ENCODE results near the gene BTBD19.
"Not testable (repeated sequence)": the region's sequence is repeated elsewhere in the genome, so short reads cannot be mapped to it uniquely, and the experiment has no call there.

The BTBD19 gene

GRCh38 chr1:44808063-44808937, at the start of gene BTBD19:
Gene BTBD19, plus strand, starts transcription at chr1:44808523. Its CDS starts 298 bp downstream, at chr1:44808821.
- peak; percentile 67 to 69 for DNase-seq (ENCODE audit: low read depth in 2 of 2)

- DNase-seq (ENCODE audit: low read depth in 2 of 2) = no peak
These were observed 49.2 kb upstream of the BTBD19 start for GRCh38 chr1:44759077-44759476.

- DNase-seq (ENCODE audit: low read depth in 2 of 2) = no peak
These were observed 47.4 kb upstream of the BTBD19 start for GRCh38 chr1:44760876-44761275.

- DNase-seq (ENCODE audit: low read depth in 2 of 2) = not testable (repeated sequence)
These were observed 41.9 kb upstream of the BTBD19 start for GRCh38 chr1:44766421-44766820.

GRCh38 chr1:44775078-44775929, 33.0 kb upstream of the BTBD19 start, which contains the start of gene RPS8:
Gene RPS8, plus strand, starts transcription at chr1:44775540. Its CDS starts 57 bp downstream, at chr1:44775597.
- DNase-seq (ENCODE audit: low read depth in 2 of 2) = peak; percentile 76 to 87

- DNase-seq (ENCODE audit: low read depth in 2 of 2) = peak in 1 of 2 donors; percentile 28
These were observed 32.2 kb upstream of the BTBD19 start for GRCh38 chr1:44775930-44776729.

- DNase-seq (ENCODE audit: low read depth in 2 of 2) = no peak
These were observed 31.6 kb upstream of the BTBD19 start for GRCh38 chr1:44776730-44777068.

- DNase-seq (ENCODE audit: low read depth in 2 of 2) = no peak
These were observed 30.8 kb upstream of the BTBD19 start for GRCh38 chr1:44777547-44777946.

GRCh38 chr1:44777969-44778635, 30.2 kb upstream of the BTBD19 start:
- no peak for DNase-seq (ENCODE audit: low read depth in 2 of 2)

- DNase-seq (ENCODE audit: low read depth in 2 of 2) = no peak
These were observed 29.4 kb upstream of the BTBD19 start for GRCh38 chr1:44778705-44779576.

GRCh38 chr1:44780583-44781121, 27.7 kb upstream of the BTBD19 start:
- no peak for DNase-seq (ENCODE audit: low read depth in 2 of 2)

- no peak for DNase-seq (ENCODE audit: low read depth in 2 of 2)
These were observed 24.6 kb upstream of the BTBD19 start for GRCh38 chr1:44783697-44784093.

GRCh38 chr1:44784094-44785028, 24.0 kb upstream of the BTBD19 start:
- peak in 1 of 2 donors; percentile 34 for DNase-seq (ENCODE audit: low read depth in 2 of 2)

- no peak for DNase-seq (ENCODE audit: low read depth in 2 of 2)
These were observed 23.3 kb upstream of the BTBD19 start for GRCh38 chr1:44785029-44785380.

- DNase-seq (ENCODE audit: low read depth in 2 of 2) = no peak
These were observed 22.7 kb upstream of the BTBD19 start for GRCh38 chr1:44785501-44786137.

GRCh38 chr1:44786138-44786840, 22.0 kb upstream of the BTBD19 start:
- peak; percentile 73 to 82 for DNase-seq (ENCODE audit: low read depth in 2 of 2)

- DNase-seq (ENCODE audit: low read depth in 2 of 2) = no peak
These were observed 21.4 kb upstream of the BTBD19 start for GRCh38 chr1:44786841-44787426.
